H9 (cell line): Measurements from ENCODE around the gene ARHGAP22. TPM values are rescaled to one million over a fixed set of nuclear protein-coding genes. Genes with fewer than 3 reads are reported as not detected.
A peak's percentile ranks its signal among the peaks of the same experiment; 100 is the strongest.

ENCODE experiments used
- DNase-seq: peaks from one replicate; pipeline ENCODE4 v3.0.0-alpha.2; 2017
- H2AFZ ChIP-seq: one replicate; pipeline ENCODE4 v1.6.1; 2013; ENCODE audit warnings: mild to moderate bottlenecking, low read length, control low read depth, moderate library complexity
- H2AK5ac ChIP-seq: 2 replicates; pipeline ENCODE4 v1.6.1; 2013; ENCODE audit warnings: low read length, control low read depth, mixed read lengths; ENCODE audit not compliant: insufficient read length
- H2BK120ac ChIP-seq: one replicate; pipeline ENCODE4 v1.6.1; 2013; ENCODE audit warnings: low read depth, mild to moderate bottlenecking, low read length, control low read depth, inconsistent platforms; ENCODE audit not compliant: poor library complexity, severe bottlenecking
- H2BK12ac ChIP-seq: 2 replicates; pipeline ENCODE4 v1.6.1; 2013; ENCODE audit warnings: low read length, control low read depth, mixed read lengths, low read depth; ENCODE audit not compliant: insufficient read length
- H2BK15ac ChIP-seq: 2 replicates; pipeline ENCODE4 v1.6.1; 2013; ENCODE audit warnings: low read depth, low read length, control low read depth
- H2BK20ac ChIP-seq: one replicate; pipeline ENCODE4 v1.6.1; 2013; ENCODE audit warnings: low read depth, mild to moderate bottlenecking, low read length, control low read depth, inconsistent platforms; ENCODE audit not compliant: poor library complexity, severe bottlenecking
- H2BK5ac ChIP-seq: 2 replicates; pipeline ENCODE4 v1.6.1; 2013; ENCODE audit warnings: low read length, control low read depth, mixed read lengths; ENCODE audit not compliant: insufficient read length
- H3K14ac ChIP-seq: 2 replicates; pipeline ENCODE4 v1.6.1; 2013; ENCODE audit warnings: low read length, control low read depth; ENCODE audit not compliant: insufficient read depth
- H3K18ac ChIP-seq: 2 replicates; pipeline ENCODE4 v1.6.1; 2013; ENCODE audit warnings: low read depth, mild to moderate bottlenecking, mixed read lengths, low read length, control low read depth; ENCODE audit not compliant: insufficient read length
- H3K23ac ChIP-seq: 2 replicates; pipeline ENCODE4 v1.6.1; 2013; ENCODE audit warnings: low read length, control low read depth, mixed read lengths, low read depth; ENCODE audit not compliant: insufficient read length
- H3K23me2 ChIP-seq: 2 replicates; pipeline ENCODE4 v1.6.1; 2013; ENCODE audit warnings: low read depth, mild to moderate bottlenecking, mixed read lengths, low read length, control low read depth; ENCODE audit not compliant: insufficient read length, poor library complexity, severe bottlenecking
- H3K27ac ChIP-seq: 2 replicates; pipeline ENCODE4 v1.5.1; 2013; ENCODE audit warnings: low read length, control low read depth, mixed read lengths, low read depth; ENCODE audit not compliant: insufficient read length
- H3K27me3 ChIP-seq: 2 replicates; pipeline ENCODE4 v1.6.1; 2013; ENCODE audit warnings: low read length, control low read depth, inconsistent platforms; ENCODE audit not compliant: insufficient read depth
- H3K4ac ChIP-seq: 2 replicates; pipeline ENCODE4 v1.6.1; 2013; ENCODE audit warnings: low read depth, mild to moderate bottlenecking, control low read depth, inconsistent platforms, low read length, moderate library complexity
- H3K4me1 ChIP-seq: 2 replicates; pipeline ENCODE4 v1.6.1; 2013; ENCODE audit warnings: low read length, control low read depth, inconsistent platforms; ENCODE audit not compliant: insufficient read depth
- H3K4me2 ChIP-seq: 2 replicates; pipeline ENCODE4 v1.6.1; 2013; ENCODE audit warnings: low read length, control low read depth, mixed read lengths; ENCODE audit not compliant: insufficient read length, insufficient read depth
- H3K56ac ChIP-seq: 2 replicates; pipeline ENCODE4 v1.6.1; 2013; ENCODE audit warnings: low read depth, mild to moderate bottlenecking, mixed read lengths, low read length, control low read depth; ENCODE audit not compliant: insufficient read length
- H3K79me1 ChIP-seq: 2 replicates; pipeline ENCODE4 v1.6.1; 2013; ENCODE audit warnings: low read depth, mild to moderate bottlenecking, moderate library complexity, low read length, control low read depth, inconsistent platforms; ENCODE audit not compliant: insufficient read depth, poor library complexity, severe bottlenecking
- H3K79me2 ChIP-seq: 2 replicates; pipeline ENCODE4 v1.6.1; 2013; ENCODE audit warnings: low read length, control low read depth, inconsistent platforms; ENCODE audit not compliant: insufficient read depth
- H3K9ac ChIP-seq: 2 replicates; pipeline ENCODE4 v1.6.1; 2013; ENCODE audit warnings: low read length, control low read depth, mixed read lengths; ENCODE audit not compliant: insufficient read length; ENCODE audit errors: extremely low read depth
- H3K9me3 ChIP-seq: one replicate; pipeline ENCODE4 v1.6.1; 2013; ENCODE audit warnings: low read depth, low read length, inconsistent platforms; ENCODE audit not compliant: control insufficient read depth
- H3T11ph ChIP-seq: one replicate; pipeline ENCODE4 v1.6.1; 2013; ENCODE audit warnings: mild to moderate bottlenecking, low read length, control low read depth, inconsistent platforms
- H4K20me1 ChIP-seq: one replicate; pipeline ENCODE4 v1.6.1; 2013; ENCODE audit not compliant: control insufficient read depth, insufficient read length, insufficient read depth
- H4K5ac ChIP-seq: 2 replicates; pipeline ENCODE4 v1.6.1; 2013; ENCODE audit warnings: low read depth, mild to moderate bottlenecking, mixed read lengths, low read length, control low read depth; ENCODE audit not compliant: insufficient read length
- H4K8ac ChIP-seq: replicated peaks from 2 replicates; pipeline ENCODE4 v1.6.1; 2013; ENCODE audit warnings: low read length, control low read depth, mixed read lengths, low read depth; ENCODE audit not compliant: insufficient read length
- H4K91ac ChIP-seq: 2 replicates; pipeline ENCODE4 v1.6.1; 2013; ENCODE audit warnings: low read depth, mild to moderate bottlenecking, moderate library complexity, mixed read lengths, low read length, control low read depth; ENCODE audit not compliant: insufficient read length
- H3K27ac Mint-ChIP-seq, 3 experiments: 2 replicates in 2 of 3; 3 replicates in 1 of 3; pipeline ENCODE4 v1.8.0; 2020 to 2021; ENCODE audit warnings: mixed read lengths in 3 of 3, mild to moderate bottlenecking in 1 of 3, moderate library complexity in 1 of 3
- H3K27me3 Mint-ChIP-seq: 2 replicates; pipeline ENCODE4 v1.8.0; 2021; ENCODE audit warnings: low read depth, mild to moderate bottlenecking, moderate library complexity, mixed read lengths
- H3K36me3 Mint-ChIP-seq, 3 experiments: 2 replicates in 2 of 3; 3 replicates in 1 of 3; pipeline ENCODE4 v1.8.0; 2020 to 2021; ENCODE audit warnings: low read depth in 3 of 3, mixed read lengths in 3 of 3; ENCODE audit not compliant: insufficient read depth in 1 of 3
- H3K4me1 Mint-ChIP-seq, 2 experiments: 2 replicates each; pipeline ENCODE4 v1.8.0; 2020; ENCODE audit warnings: mixed read lengths in 2 of 2
- H3K4me3 Mint-ChIP-seq, 2 experiments: 2 replicates in 1 of 2; 3 replicates in 1 of 2; pipeline ENCODE4 v1.8.0; 2020 to 2021; ENCODE audit warnings: mild to moderate bottlenecking in 2 of 2, mixed read lengths in 2 of 2, moderate library complexity in 1 of 2
- H3K9me3 Mint-ChIP-seq, 2 experiments: 2 replicates in 1 of 2; 3 replicates in 1 of 2; pipeline ENCODE4 v1.8.0; 2020; ENCODE audit warnings: mild to moderate bottlenecking in 2 of 2, mixed read lengths in 2 of 2, moderate library complexity in 1 of 2
- WGBS: extraction: QIAGEN DNeasy Blood & Tissue Kit; methylation state at CpG from one replicate; pipeline ENCODE4 v1.1.7; 2013; ENCODE audit warnings: missing lambda C conversion rate, low lambda C conversion rate, mixed read lengths; ENCODE audit not compliant: insufficient read length; ENCODE audit errors: extremely low coverage; 5-methylcytosine and 5-hydroxymethylcytosine counted together
- total RNA-seq: library from RNA; stranded (reverse); gene quantifications from 2 replicates; pipeline ENCODE4 v1.2.1, GENCODE V29; 2021
- TF ChIP-seq, protein P1 (sequence below): fragments of 200-600 bp; sonication (generic); conservative IDR thresholded peaks from 3 replicates; pipeline ENCODE4 v1.8.0; 2021; ENCODE audit warnings: antibody characterized with exemption, mild to moderate bottlenecking

Gene ARHGAP22
- total RNA-seq, 1 experiment from 2014 or later = 7.4 TPM

GRCh38 chr10:48476279-48476982, 128.4 kb downstream of the ARHGAP22 start:
- H3K23me2 ChIP-seq = no peaks in the 10 kb centered on the region
- no peak overlapping the region; the same call in 1 of the 2 replicates for H3K14ac ChIP-seq
- H4K91ac ChIP-seq = no peak overlapping the region
- TF ChIP-seq, protein P1, sequence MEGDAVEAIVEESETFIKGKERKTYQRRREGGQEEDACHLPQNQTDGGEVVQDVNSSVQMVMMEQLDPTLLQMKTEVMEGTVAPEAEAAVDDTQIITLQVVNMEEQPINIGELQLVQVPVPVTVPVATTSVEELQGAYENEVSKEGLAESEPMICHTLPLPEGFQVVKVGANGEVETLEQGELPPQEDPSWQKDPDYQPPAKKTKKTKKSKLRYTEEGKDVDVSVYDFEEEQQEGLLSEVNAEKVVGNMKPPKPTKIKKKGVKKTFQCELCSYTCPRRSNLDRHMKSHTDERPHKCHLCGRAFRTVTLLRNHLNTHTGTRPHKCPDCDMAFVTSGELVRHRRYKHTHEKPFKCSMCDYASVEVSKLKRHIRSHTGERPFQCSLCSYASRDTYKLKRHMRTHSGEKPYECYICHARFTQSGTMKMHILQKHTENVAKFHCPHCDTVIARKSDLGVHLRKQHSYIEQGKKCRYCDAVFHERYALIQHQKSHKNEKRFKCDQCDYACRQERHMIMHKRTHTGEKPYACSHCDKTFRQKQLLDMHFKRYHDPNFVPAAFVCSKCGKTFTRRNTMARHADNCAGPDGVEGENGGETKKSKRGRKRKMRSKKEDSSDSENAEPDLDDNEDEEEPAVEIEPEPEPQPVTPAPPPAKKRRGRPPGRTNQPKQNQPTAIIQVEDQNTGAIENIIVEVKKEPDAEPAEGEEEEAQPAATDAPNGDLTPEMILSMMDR = no peak
- no peak overlapping the region for H2BK120ac ChIP-seq
- no peak overlapping the region for H3K9ac ChIP-seq
- H2AFZ ChIP-seq = no peak overlapping the region
- H3K79me2 ChIP-seq = no peaks in the 10 kb centered on the region
- no peak overlapping the region for H2AK5ac ChIP-seq
- no CpG with 5 or more reads among the region's 9 CpGs for WGBS
- DNase-seq = peak; percentile 44
- no peak overlapping the region for H4K8ac ChIP-seq
- H3K9me3 Mint-ChIP-seq = peaks cover 0 to 4% of the 10 kb centered on the region in 2 experiments; a peak in 2 of 5 replicates
- H3K23ac ChIP-seq = no peak overlapping the region
- H3K9me3 ChIP-seq = no peaks in the 10 kb centered on the region
- H3K79me1 ChIP-seq = no peaks in the 10 kb centered on the region
- peak overlapping the region; percentile 53 to 94 (median 83); a peak in 4 of 7 replicates for H3K27ac Mint-ChIP-seq
- H3K18ac ChIP-seq = peak overlapping the region; percentile 28
- no peaks in the 10 kb centered on the region; the same call in 1 of the 2 replicates for H3K4me1 ChIP-seq
- no peak overlapping the region; a peak in 1 of 5 replicates for H3K4me3 Mint-ChIP-seq
- H3K27me3 Mint-ChIP-seq = no peaks in the 10 kb centered on the region; the same call in none of the 2 replicates
- H3K4me1 Mint-ChIP-seq = peaks cover 15 to 27% of the 10 kb centered on the region in 2 experiments
- no peak overlapping the region for H2BK12ac ChIP-seq
- H3K27ac ChIP-seq = no peak overlapping the region
- no peaks in the 10 kb centered on the region for H4K20me1 ChIP-seq
- no peak overlapping the region for H2BK20ac ChIP-seq
- no peak overlapping the region for H3T11ph ChIP-seq
- H3K56ac ChIP-seq = no peak overlapping the region
- H2BK15ac ChIP-seq = no peak overlapping the region
- H3K27me3 ChIP-seq = no peaks in the 10 kb centered on the region
- peaks cover 9 to 19% (median 10%) of the 10 kb centered on the region in 3 experiments; a peak in 6 of 7 replicates for H3K36me3 Mint-ChIP-seq
- peak overlapping the region; percentile 32; the same call in 1 of the 2 replicates for H3K4ac ChIP-seq
- H3K4me2 ChIP-seq = no peak overlapping the region
- H2BK5ac ChIP-seq = no peak overlapping the region
- no peak overlapping the region for H4K5ac ChIP-seq
